Measurements from ENCODE around the gene STK32B. TPM values are rescaled to one million over a fixed set of nuclear protein-coding genes. Genes with fewer than 3 reads are reported as not detected.

Gene STK32B
- total RNA-seq, 2 experiments from 2014 or later: not detected

GRCh38 chr4:5096261-5096660 lies 45.0 kb downstream of the STK32B start:
- intact Hi-C loops (cut with micrococcal nuclease): no loop called here
- no peak overlapping the region for H3K27ac Mint-ChIP-seq
- H3K4me3 Mint-ChIP-seq: no peak overlapping the region
- H3K27me3 Mint-ChIP-seq: no peaks in the 10 kb centered on the region
- H3K36me3 Mint-ChIP-seq (ENCODE audit: low read depth): no peaks in the 10 kb centered on the region
- CTCF ChIA-PET: no interaction called here
- ATAC-seq: no peak
- no peaks in the 10 kb centered on the region for H3K9me3 Mint-ChIP-seq
- H3K4me1 Mint-ChIP-seq (ENCODE audit: low read depth): no peaks in the 10 kb centered on the region
- no peak for DNase-seq
- TF ChIP-seq, protein P1, sequence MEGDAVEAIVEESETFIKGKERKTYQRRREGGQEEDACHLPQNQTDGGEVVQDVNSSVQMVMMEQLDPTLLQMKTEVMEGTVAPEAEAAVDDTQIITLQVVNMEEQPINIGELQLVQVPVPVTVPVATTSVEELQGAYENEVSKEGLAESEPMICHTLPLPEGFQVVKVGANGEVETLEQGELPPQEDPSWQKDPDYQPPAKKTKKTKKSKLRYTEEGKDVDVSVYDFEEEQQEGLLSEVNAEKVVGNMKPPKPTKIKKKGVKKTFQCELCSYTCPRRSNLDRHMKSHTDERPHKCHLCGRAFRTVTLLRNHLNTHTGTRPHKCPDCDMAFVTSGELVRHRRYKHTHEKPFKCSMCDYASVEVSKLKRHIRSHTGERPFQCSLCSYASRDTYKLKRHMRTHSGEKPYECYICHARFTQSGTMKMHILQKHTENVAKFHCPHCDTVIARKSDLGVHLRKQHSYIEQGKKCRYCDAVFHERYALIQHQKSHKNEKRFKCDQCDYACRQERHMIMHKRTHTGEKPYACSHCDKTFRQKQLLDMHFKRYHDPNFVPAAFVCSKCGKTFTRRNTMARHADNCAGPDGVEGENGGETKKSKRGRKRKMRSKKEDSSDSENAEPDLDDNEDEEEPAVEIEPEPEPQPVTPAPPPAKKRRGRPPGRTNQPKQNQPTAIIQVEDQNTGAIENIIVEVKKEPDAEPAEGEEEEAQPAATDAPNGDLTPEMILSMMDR (IDR thresholded peaks at IDR 0.05): no peak
- POLR2A ChIA-PET: interaction anchor here (0.7 kb wide), 1 partner anchor 10 kb away, joined by 3 read pairs; no protein-coding TSS in a partner anchor

GRCh38 chr4:5098176-5098575 lies 46.9 kb downstream of the STK32B start:
- CTCF ChIA-PET: no interaction called here
- H3K4me1 Mint-ChIP-seq (ENCODE audit: low read depth): no peaks in the 10 kb centered on the region
- no peak for ATAC-seq
- H3K27me3 Mint-ChIP-seq: no peaks in the 10 kb centered on the region
- POLR2A ChIA-PET: no interaction called here
- TF ChIP-seq, protein P1 (IDR thresholded peaks at IDR 0.05): no peak
- no peak overlapping the region for H3K27ac Mint-ChIP-seq
- no peaks in the 10 kb centered on the region for H3K9me3 Mint-ChIP-seq
- no peak for DNase-seq
- intact Hi-C loops (cut with micrococcal nuclease): no loop called here
- no peaks in the 10 kb centered on the region for H3K36me3 Mint-ChIP-seq (ENCODE audit: low read depth)
- H3K4me3 Mint-ChIP-seq: no peak overlapping the region

DNA sequence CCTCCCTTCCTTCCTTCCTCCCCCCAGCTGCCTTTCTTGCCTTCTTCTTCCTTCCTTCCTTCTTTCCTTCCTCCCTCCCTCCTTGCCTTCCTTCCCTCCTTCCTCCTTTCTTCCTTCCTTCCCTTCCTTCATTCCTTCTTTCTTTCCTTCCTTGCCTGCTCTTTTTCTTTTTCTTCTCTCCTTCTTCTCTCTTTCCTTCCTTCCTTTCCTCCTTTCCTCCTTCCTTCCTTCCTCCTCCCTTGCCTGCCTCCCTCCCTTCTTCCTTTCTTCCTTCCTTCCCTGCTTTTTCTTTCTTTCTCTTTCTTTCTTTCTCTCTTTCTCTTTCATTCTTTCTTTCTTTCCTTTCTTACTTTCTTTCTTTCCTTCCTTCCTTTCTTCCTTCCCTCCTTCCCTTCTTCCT lies 49.1 kb downstream of the STK32B start:
- H3K4me3 Mint-ChIP-seq: no peak overlapping the region
- peaks cover 1% of the 10 kb centered on the region for H3K27me3 Mint-ChIP-seq
- ChIA-PET POLR2A (no interaction called here), CTCF (no interaction called here)
- no peaks in the 10 kb centered on the region for H3K4me1 Mint-ChIP-seq (ENCODE audit: low read depth)
- H3K36me3 Mint-ChIP-seq (ENCODE audit: low read depth): no peaks in the 10 kb centered on the region
- ATAC-seq: no peak
- H3K9me3 Mint-ChIP-seq: no peaks in the 10 kb centered on the region
- TF ChIP-seq, protein P1 (IDR thresholded peaks at IDR 0.05): no peak
- no peak for DNase-seq
- H3K27ac Mint-ChIP-seq: no peak overlapping the region
- intact Hi-C loops (cut with micrococcal nuclease): no loop called here

GRCh38 chr4:5100986-5101385 lies 49.7 kb downstream of the STK32B start:
- DNase-seq (no peak), ATAC-seq (no peak)
- no peak overlapping the region for H3K27ac Mint-ChIP-seq
- no peaks in the 10 kb centered on the region for H3K36me3 Mint-ChIP-seq (ENCODE audit: low read depth)
- TF ChIP-seq, protein P1 (IDR thresholded peaks at IDR 0.05): no peak
- H3K4me1 Mint-ChIP-seq (ENCODE audit: low read depth): no peaks in the 10 kb centered on the region
- no peak overlapping the region for H3K4me3 Mint-ChIP-seq
- ChIA-PET POLR2A (no interaction called here), CTCF (interaction anchor here (0.7 kb wide), 1 partner anchor 169 kb away, joined by 4 read pairs; no protein-coding TSS in a partner anchor)
- peaks cover 1% of the 10 kb centered on the region for H3K27me3 Mint-ChIP-seq
- no peaks in the 10 kb centered on the region for H3K9me3 Mint-ChIP-seq
- intact Hi-C loops (cut with micrococcal nuclease): no loop called here

DNA sequence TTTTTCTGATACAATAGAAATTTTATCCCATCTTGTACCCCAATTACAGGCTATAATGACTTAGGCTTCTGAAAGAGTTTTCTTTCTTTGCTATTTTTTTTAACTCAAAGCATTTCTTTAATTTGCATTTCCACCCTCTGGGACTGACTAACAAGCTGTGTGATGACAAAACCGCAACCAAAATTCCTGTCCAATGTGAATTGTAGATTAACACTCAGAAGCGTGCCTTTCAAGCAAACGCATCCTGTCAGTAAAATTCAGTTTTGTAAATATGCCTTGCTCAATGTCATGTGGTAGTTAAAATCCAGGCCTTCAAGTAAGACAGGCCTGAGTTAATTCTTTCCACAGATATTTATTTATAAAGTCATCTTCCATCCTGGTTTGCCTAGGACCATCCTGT lies 50.3 kb downstream of the STK32B start:
- TF ChIP-seq, protein P1 (IDR thresholded peaks at IDR 0.05): no peak
- DNase-seq (no peak), ATAC-seq (no peak)
- Mint-ChIP-seq H3K4me1 (ENCODE audit: low read depth) (no peaks in the 10 kb centered on the region), H3K27me3 (peaks cover 2% of the 10 kb centered on the region), H3K4me3 (no peak overlapping the region), H3K9me3 (no peaks in the 10 kb centered on the region), H3K27ac (no peak overlapping the region), H3K36me3 (ENCODE audit: low read depth) (no peaks in the 10 kb centered on the region)
- intact Hi-C loops (cut with micrococcal nuclease): no loop called here
- CTCF ChIA-PET: no interaction called here
- POLR2A ChIA-PET: no interaction called here

Data from activated CD8-positive, alpha-beta T cell treated with anti-CD3 and anti-CD28 coated beads for 36 hours (primary cell).